Measurements from ENCODE around the gene GAREM1.

The GAREM1 gene

DNA sequence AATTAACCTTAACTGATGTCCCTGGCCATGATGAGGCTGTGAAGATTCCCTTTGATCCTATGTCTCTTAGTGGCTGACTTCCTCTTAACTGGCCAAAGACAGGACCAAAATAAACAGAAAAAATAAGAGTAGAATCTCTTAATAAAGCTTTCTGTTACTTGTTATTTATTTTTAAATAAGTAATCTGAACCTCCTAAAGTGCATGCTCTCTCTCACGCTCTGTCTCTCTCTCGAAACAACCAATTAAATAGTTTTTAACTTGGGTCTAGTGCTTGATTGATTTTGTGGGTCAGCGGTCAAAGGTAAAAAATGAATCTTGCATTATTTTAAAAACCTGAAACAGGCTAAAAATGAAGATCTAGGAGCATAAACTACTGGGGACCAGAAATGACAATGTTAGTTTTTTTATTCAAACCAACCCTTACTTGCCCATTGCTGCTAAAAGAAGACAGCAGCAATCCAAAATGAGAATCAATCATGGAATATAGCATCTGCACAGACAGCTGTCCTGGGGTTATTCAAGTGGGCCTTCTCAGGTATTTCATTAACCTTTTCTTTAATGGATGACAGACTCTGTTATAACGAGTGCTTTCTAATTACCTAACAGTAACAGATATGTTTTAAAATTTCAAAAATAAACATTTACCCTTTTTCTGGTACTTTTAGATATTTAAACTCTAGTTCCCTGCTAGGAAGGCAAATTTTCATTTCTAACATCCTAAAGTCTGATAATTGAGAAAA lies 11.2 kb downstream of the GAREM1 start:
- no peak overlapping the region for H3K4me3 ChIP-seq (ENCODE audit: low read depth, low read length)

DNA sequence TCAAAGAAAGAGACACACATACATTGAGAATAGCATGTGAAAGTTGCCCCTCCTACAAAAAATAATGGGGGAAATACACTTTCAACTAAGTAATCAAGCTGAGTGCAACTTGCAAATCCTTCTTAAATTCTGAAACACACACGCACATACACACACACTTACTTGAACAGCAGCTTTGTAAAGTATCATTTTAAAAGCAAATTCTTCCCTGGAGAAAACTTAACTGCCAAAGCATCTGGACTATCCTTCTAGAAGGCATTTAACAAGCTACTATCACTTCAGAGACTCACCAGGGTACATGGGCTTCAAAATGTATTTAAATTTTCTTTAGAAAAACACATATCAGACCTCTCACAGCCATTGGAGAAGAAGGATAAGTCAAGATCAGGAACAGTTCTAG lies 15.3 kb downstream of the GAREM1 start:
- H3K4me3 ChIP-seq (ENCODE audit: low read depth, low read length), result no peak overlapping the region

DNA sequence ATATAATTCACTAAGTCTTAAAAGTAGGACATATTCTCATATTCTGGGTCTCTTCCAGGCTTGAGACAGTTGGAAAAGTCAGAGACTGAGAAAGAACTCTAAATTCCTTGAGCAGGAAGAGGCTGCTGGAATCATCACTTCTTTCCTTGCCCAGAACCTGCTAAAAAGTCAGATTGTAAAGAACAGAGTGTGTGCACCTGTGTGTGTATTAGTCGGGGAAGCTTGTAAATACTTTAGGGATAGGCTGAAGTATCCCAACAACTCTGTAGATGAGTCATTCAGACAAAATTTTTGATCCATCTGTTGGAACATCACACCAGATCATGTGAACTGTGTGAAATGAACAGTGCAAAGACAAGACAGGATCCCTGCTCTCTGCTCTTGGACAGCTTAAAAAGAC lies 16.1 kb downstream of the GAREM1 start:
- H3K4me3 ChIP-seq (ENCODE audit: low read depth, low read length), result no peak overlapping the region

DNA sequence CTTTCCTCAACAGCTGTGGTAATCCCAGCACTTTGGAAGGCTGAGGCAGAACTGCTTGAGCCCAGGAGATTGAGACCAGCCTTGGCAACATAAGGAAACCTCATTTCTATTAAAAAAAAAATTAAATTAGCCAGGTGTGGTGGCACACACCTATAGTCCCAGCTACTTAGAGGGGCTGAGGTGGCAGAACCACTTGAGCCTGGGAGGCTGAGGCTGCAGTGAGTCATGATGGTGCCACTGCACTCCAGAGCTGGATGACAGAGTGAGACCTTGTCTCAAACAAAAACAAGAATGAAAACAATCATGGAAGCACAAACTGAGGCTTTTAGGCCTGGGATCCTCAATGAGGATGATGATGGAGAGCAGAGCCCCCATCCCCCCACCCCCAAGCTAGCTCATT lies 19.8 kb downstream of the GAREM1 start:
- H3K4me3 ChIP-seq (ENCODE audit: low read depth, low read length), result no peak overlapping the region

DNA sequence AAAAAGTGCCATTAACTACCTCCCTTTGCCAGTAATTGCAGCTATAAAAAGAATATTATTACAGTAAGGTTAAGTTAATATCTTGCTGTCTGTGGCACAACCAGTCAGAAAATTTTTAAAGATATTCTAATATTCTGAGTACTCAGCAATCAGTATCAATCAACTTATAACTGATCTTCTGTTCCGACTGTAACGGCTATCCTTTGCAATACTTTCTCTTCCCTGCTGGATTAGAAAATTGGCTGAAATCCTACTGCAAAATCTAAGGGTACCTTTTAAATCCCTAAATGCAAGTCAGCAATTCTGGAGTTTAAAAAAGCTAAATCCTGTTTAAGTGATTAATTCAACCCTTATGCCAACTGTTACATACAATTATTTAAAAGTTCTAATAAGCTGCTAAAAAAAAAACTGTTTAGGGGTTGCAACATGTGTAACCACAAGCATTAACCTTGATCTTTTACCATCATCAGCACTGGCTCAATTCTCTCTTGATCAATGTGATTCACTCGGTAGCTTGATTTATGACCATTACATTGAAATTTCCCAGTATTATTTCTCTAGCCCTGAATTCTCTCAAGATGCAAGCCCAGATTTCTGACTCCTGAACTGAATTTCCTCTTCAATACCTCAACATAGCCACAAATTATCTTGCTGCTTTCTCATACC lies 20.5 kb downstream of the GAREM1 start:
- no peak overlapping the region for H3K4me3 ChIP-seq (ENCODE audit: low read depth, low read length)

DNA sequence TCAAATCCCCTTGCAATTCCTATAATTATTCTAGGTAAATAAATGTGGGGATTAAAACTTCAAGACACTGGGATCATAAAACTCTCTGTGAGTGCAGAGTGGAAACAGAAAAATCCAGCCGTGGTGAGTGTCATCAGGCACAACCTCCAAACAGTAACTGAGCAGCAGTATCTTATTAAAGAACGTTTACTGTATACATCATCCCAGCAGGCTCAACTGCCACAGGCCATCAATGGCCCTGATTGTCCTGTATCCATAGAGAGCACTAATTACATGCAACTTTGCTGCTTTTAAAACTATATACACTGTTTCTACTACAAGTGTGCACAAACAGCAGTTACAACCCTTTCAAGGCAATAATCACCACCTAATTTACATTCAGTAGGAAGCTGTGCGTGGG lies 23.9 kb downstream of the GAREM1 start:
- no peak overlapping the region for H3K4me3 ChIP-seq (ENCODE audit: low read depth, low read length)

DNA sequence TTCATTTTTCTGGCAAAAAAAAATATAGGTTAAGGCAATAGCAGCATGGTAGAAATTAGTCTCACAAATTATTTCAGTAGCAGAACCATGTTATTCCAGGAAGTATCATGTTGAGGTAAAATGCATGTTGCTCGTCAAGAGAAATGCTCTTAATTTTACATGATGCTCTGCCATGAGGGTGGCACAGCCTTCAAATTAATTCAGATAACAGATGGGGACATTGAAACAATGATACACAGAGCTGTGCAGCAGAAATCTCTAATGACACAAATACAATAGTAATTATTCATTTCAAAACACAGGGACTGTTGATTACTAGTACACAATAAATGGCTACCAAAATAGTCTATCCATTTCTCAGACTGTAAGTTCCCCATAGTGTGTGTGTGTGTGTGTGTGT lies 24.8 kb downstream of the GAREM1 start:
- no peak overlapping the region for H3K4me3 ChIP-seq (ENCODE audit: low read depth, low read length)

DNA sequence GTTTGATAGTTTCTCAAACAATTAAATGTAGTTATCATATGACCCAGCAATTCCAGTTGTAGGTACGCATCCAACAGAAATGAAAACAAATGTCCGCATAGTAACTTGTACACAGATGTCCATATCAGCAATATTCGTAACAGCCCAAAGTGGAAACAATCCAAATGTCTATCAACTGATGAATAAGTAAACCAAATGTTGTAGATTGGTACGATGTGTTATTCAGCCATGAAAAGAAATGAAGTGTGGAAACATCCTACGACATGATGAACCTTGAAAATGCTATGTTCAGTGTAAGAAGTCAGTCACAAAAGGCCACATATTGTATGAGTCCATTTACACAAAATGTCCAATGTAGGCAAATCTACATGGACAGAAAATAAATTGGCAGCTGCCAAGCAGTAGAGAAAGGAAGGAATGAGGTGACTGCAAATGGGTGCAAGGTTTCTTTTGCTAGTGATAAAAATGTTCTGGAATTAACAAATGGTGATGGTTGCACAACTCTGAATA lies 26.9 kb downstream of the GAREM1 start:
- H3K4me3 ChIP-seq (ENCODE audit: low read depth, low read length), result no peak overlapping the region

DNA sequence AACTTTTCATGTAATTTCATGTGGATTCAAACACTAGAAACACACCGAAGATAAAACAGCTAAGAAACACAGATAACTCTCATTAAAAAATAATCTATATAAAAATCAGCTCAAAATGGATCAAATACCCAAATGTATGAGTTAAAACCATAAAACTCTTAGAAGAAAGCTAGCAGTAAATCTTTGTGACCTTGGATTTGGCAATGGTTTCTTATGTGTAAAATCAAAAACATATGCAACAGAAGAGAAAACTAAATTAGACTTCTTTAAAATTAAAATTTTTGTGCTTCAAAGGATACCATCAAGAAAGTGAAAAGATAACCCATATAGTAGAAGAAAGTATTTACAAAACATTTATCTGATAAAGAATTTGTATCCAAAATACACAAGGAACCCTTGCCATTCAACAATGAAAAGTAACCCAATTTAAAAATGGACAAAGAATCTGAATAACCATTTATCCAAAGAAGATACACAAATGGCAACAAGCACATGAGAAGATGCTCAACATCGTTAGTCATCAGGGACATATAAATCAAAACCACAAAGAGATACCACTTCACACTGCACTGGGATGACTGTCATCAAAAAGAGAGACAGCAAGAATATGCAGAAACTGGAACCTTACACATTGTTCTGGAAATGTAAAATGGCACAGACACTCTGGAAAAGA lies 27.5 kb downstream of the GAREM1 start:
- no peak overlapping the region for H3K4me3 ChIP-seq (ENCODE audit: low read depth, low read length)

DNA sequence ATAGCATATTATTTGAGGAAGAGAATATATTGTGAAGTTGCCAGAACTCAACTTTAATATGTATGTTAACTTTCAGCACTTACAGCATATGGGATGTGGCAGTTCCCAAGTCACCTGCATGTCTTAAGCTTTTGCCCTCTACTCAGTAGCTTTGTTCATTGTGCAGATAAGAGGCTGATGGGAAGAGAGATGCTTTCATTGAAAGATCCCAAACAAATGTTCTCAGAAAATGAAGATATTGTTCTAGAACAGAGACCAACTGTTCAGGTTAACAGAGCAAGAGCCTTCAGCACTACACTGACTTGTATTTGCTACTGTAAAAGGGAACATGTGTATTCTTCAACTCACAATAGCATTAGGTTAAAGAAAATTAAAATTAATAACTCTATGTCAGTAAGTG lies 28.1 kb downstream of the GAREM1 start:
- no peak overlapping the region for H3K4me3 ChIP-seq (ENCODE audit: low read depth, low read length)

DNA sequence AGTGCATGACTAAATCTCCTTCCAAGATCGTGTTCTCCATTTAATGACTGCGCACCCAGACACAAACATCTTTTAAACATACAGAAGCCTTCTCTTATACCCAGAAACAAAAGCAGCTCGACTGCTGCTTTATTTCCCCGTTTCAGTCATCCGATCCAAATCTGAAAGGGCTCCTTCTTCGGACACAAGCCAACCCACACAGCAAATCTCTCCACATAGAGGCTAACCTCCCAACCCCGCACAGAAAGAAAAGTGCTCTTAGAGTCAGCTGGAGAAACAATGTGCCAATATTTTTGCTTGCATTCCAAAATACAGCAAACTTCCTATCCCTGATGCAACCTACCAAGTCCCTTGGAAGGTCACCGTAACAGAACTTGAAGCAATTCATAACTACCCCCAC lies 29.1 kb downstream of the GAREM1 start:
- H3K4me3 ChIP-seq (ENCODE audit: low read depth, low read length), result no peak overlapping the region

DNA sequence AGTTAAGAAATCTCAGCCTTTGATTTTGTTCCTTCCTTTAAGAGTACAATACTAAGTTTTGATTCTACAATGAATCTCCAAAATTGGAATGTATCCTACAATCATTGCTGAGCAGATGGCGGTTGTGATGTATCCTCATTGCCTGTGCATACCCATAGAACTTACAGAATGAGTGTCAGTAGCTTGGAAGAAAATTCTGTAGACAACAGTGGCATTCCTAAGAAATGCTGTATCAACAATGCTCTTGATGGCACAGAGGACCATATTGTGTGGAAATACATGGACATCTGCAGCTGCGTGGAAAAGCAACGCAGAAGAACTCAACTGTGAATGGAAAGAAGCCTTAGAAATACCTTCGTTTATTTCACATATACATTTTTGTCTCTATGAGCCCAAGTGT lies 30.2 kb downstream of the GAREM1 start:
- no peak overlapping the region for H3K4me3 ChIP-seq (ENCODE audit: low read depth, low read length)

DNA sequence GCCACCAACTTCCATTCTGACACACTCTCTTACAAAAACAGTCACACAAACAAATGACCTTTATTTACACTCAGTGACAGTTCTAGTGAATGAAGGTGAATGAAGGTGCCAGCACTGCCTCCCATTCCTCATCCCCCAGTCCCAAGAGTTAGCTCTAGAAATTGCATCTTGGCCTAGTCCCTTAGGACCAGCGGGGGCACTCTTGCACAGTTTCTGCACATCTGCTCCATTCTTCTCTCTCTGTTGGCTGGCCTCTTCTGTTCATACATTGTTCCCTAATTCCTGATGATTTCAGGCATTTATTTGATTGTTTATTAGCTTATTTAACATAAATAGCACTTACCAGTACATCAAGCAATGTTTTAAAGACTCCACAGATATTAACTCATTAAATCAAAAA lies 30.9 kb downstream of the GAREM1 start:
- H3K4me3 ChIP-seq (ENCODE audit: low read depth, low read length), result no peak overlapping the region

DNA sequence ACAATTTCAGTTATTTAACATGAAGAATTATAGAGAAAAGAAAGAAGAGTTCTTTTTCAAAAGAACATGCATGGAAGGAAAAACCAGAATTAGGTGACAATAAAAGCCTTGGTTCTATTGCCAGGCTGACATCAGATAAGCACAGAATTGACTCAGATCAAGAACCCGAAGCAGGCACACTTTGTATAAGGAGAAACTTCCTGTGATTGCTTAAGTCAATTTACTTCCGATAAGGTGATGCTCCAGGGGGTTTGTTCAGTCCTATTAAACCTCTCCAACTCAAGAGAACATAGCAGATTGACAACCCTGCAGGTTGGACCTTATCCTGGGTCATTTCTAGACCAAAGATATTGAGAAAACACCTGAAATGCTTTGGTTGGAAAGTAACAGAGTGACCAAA lies 31.4 kb downstream of the GAREM1 start:
- H3K4me3 ChIP-seq (ENCODE audit: low read depth, low read length), result no peak overlapping the region

DNA sequence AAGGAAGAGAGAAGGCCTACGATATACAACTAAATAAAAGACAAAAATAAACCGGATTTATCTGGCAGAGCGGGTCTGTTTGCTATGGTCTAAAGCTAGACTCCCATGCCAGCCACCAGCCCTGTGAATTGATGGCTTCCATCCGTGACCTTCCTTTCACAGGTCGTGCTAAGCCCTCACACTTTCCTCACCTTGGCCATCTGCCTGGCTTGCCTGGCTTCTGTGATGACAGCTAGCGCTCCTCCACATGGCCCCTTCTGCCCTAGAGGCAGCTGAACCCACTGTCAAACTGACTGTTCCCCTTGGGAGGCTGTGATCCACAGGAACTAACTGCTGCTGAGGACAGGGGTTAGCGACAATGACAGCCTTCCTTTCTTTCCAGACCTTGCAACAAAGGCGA lies 32.5 kb downstream of the GAREM1 start:
- no peak overlapping the region for H3K4me3 ChIP-seq (ENCODE audit: low read depth, low read length)

DNA sequence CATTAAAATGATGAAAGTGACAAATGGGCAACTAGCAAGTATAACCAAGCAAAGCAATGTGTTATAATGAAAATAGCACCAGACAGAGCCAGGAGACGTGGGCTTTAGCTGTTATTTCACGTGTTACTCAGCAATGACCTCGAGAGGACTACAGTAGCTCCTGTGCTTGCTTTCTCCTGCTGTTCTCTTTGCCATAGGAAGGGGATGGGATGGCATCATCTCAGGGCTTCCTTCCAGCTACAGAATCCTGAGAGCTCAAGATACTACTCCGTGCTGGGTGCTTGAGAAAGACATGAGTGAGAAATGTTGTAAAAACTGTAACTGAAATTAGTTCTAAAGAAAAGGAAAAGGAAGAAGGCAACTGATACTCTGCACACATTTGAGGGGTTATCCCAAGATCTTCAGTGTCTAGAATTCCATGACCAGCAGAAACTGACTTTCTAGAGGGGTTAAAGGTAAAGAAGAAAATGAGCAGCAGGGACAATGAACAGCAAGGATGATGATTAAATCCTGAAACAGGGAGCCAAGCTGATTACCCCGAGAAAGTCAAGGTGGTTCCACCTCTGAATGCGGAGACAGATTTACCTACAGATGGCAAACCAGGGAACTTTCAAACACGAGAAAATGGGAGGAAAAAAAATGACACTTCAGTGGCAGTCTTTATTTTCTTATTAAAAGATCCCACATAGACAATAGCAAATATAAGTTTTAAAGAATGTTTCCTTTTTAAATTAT lies 33.4 kb downstream of the GAREM1 start:
- H3K4me3 ChIP-seq (ENCODE audit: low read depth, low read length), result no peak overlapping the region

DNA sequence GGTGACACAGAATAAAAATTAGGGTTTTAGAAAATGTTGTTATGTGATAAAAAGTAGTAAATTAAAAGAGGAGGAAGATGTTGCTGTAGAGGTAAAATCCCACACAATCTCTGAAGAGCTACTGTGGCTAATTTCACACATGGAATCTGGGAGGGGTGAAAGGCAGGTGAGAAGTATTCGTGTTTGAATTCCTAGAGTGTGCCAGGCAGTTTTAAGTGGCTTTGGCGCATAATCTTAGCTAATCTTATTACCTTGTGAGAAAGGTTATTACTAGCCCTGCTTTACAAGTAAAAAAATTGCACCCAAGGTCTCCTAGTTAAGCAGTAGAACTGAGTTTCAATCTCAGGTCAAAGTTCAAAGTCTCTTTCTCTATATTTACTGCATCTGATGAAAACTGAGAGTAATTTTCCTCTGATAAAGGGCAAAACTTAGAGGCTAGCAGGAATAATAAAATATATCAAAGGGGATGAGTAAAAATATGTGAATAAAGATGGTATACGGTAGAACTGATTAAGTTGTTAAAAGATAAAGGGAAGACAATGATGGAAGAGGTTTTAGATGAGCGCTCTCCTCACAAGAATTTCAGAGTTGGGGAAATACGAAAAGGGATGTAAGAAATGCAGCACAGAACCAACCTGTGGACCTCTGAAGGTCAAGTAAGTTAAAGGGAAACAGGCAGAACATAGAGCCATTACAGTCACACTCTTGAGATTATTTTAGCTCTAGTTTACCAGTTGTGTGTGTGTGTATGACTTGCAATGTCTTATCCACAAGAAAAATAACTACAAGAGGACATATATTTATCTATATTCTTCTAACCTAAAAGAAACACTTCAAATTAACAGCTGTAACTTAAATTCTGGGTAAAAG lies 34.8 kb downstream of the GAREM1 start:
- H3K4me3 ChIP-seq (ENCODE audit: low read depth, low read length), result no peak overlapping the region

DNA sequence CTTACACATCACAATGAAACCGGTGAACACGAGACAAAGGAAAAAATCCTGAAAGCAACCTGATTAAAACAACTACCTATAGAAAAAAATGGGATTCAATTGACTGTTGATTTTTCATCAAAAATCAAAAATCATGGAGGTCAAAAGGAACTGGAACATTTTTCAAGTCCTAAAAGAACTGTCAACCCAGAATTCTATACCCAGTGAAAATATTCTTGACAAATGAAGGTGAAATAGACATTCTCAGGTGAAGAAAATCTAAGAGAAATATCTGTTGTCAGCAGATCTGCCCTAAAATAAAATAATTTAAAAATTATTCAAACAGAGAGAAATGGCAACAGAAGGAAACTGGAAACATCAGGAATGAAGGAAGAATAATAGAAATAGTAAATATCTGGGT lies 38.9 kb downstream of the GAREM1 start:
- H3K4me3 ChIP-seq (ENCODE audit: low read depth, low read length), result no peak overlapping the region

DNA sequence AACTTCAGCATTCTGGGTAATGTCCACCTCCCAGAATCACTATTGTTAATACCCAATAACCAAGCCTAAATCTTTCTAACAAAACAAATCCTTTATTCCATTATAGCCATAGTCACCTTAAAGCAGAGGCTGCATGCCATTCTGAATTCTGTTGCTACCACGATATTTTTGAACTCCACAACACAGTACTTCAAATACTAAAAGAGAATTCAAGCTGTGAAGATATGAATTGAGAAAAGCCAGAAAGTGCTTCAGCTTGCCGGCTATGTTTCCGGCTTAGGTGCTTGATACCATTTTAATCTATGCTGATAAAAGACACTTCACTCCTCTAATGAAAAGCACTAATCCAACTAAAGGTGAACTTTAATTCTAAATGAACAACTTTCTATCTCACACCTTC lies 41.3 kb downstream of the GAREM1 start:
- H3K4me3 ChIP-seq (ENCODE audit: low read depth, low read length), result no peak overlapping the region

DNA sequence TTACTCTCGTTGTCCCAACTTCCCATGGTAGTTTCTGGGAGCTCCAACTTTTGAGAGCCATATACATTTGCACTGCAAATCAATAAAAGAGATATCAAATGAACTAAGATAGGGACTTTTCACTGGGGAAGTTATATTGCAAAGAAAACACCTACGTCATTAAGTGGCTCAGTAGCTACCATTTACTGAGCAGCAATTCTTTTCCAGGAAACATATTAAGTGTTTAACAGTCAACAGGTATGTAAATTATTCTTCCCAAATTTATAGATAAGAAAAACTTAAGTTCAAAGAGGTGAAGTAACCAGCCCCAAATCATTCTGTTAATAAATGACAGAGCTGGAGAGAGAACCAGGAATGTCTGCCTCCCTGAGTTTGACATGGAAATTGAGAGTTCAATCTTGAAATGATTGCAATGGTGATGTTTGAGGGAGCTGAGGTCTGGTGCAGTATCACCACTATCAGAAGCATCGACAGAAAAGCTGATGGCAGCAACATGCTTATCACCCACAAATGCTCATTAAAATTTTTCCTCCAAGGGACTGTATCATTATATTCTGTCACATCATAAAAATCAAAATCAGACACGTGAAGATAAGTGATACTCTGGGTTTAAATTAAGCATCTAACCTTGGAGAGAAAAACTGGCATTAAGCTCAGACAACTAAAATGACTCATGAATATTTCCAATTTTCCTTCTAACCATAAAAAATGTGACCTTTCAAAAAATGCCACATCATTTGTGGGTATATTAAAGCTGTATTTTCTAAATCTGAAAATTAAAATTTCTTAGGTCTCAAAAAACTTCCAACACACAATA lies 43.4 kb downstream of the GAREM1 start:
- H3K4me3 ChIP-seq (ENCODE audit: low read depth, low read length), result no peak overlapping the region
